ENCODE data around the gene PKD2. TPM values are rescaled to one million over a fixed set of nuclear protein-coding genes. Genes with fewer than 3 reads are reported as not detected.

PKD2 gene
- polyA plus RNA-seq, 1 of the 3 experiments (the other 2 are of a cell fraction), result 44.6 TPM

- no peaks in the 10 kb centered on the region for H3K9me3 ChIP-seq
- H3K27ac ChIP-seq (ENCODE audit: low read depth in 2 of 2, low read length in 1 of 2), result no peak overlapping the region
- H2AFZ ChIP-seq (ENCODE audit: low read depth), result no peak overlapping the region
- WGBS (ENCODE audit: low lambda C conversion rate), result 96% methylated on average over 2 of the region's 2 CpGs
- H3K27me3 ChIP-seq (ENCODE audit: insufficient read depth), result no peaks in the 10 kb centered on the region
- ChIA-PET POLR2A (no interaction called here), CTCF (no interaction called here)
- H3K4me1 ChIP-seq (ENCODE audit: control insufficient read depth in 1 of 2, insufficient read depth in 2 of 2, low read depth in 1 of 2, low read length in 1 of 2), result no peaks in the 10 kb centered on the region; a peak in 1 of 4 replicates
- no peak overlapping the region for H3K4me2 ChIP-seq
- H3K9me2 ChIP-seq, result no peaks in the 10 kb centered on the region
- TF ChIP-seq JUND (IDR thresholded peaks at IDR 0.05) (no peak), MXI1 (IDR thresholded peaks at IDR 0.05; ENCODE audit: low read depth, low read length) (no peak), SIN3A (IDR thresholded peaks at IDR 0.05; ENCODE audit: borderline replicate concordance, low read depth, low read length) (no peak), GABPA (IDR thresholded peaks at IDR 0.05; ENCODE audit: low read depth) (no peak), RFX5 (IDR thresholded peaks at IDR 0.05; ENCODE audit: low read length) (no peak), PBX3 (IDR thresholded peaks at IDR 0.05) (no peak), FOXM1 (IDR thresholded peaks at IDR 0.05; ENCODE audit: low read depth) (no peak), USF2 (IDR thresholded peaks at IDR 0.05; ENCODE audit: borderline replicate concordance, low read depth, low read length) (no peak), TEAD4 (IDR thresholded peaks at IDR 0.05; ENCODE audit: borderline replicate concordance, insufficient read depth) (no peak), GATA2 (CRISPR knock-in tag; IDR thresholded peaks at IDR 0.05) (no peak), IRF3 (IDR thresholded peaks at IDR 0.05; ENCODE audit: low read depth, low read length) (no peak), YY1 (IDR thresholded peaks at IDR 0.05; ENCODE audit: low read depth) (no peak), CHD2 (IDR thresholded peaks at IDR 0.05; ENCODE audit: low read length, partially characterized antibody) (no peak), MAX (IDR thresholded peaks at IDR 0.05; ENCODE audit: low read depth) (no peak), ELF1 (IDR thresholded peaks at IDR 0.05) (no peak), USF1 (IDR thresholded peaks at IDR 0.05; ENCODE audit: borderline replicate concordance, low read depth) (no peak), FOXJ3 (CRISPR knock-in tag; IDR thresholded peaks at IDR 0.05) (no peak), NRF1 (IDR thresholded peaks at IDR 0.05; ENCODE audit: low read depth, low read length) (no peak)
- H3K4me3 ChIP-seq (ENCODE audit: low read depth in 2 of 2, low read length in 1 of 2), result no peak overlapping the region
- no peaks in the 10 kb centered on the region for H4K20me1 ChIP-seq (ENCODE audit: insufficient read depth)
- no peak for DNase-seq
- H3F3A ChIP-seq (replicated peaks; ENCODE audit: insufficient read depth), result no peaks in the 10 kb centered on the region
- no peaks in the 10 kb centered on the region for H3K36me3 ChIP-seq (replicated peaks in 1 of 2; ENCODE audit: control insufficient read depth in 1 of 2, insufficient read depth in 2 of 2, low read length in 1 of 2)
- no peaks in the 10 kb centered on the region for H3K79me2 ChIP-seq (ENCODE audit: insufficient read depth)
- H3K9ac ChIP-seq, result no peak overlapping the region
Observed at GRCh38 chr4:87983996-87984395, 23.4 kb upstream of the PKD2 start.

Measured in SK-N-SH (cell line).